HG02870 (cell line): Measurements from ENCODE around the gene COPA.

Experiments used
- ATAC-seq: cut with Tn5 transposase; IDR thresholded peaks from one replicate; pipeline ENCODE4 v1.9.1; 2021; ENCODE audit warnings: mild to moderate bottlenecking, moderate library complexity; ENCODE audit not compliant: unreplicated experiment

The COPA gene

GRCh38 chr1:160239582-160240299 lies 103.3 kb downstream of the COPA start:
- no peak for ATAC-seq
